Hindlimb muscle (tissue), 1 donor: ENCODE measurements around the gene KMT2A. TPM values are rescaled to one million over a fixed set of nuclear protein-coding genes. Genes with fewer than 3 reads are reported as not detected.

Experiments used
- polyA plus RNA-seq: library from polyadenylated mRNA; unstranded; fragments of 120-200 nt; gene quantifications from one replicate; pipeline ENCODE4 v1.2.1, GENCODE V29; 2013; ENCODE audit not compliant: insufficient read length

The KMT2A gene
- polyA plus RNA-seq, 1 donor, result 34.5 TPM

Other genes with a start within 250 kb of the KMT2A start
- 3.0 TPM for gene JAML, start 211.5 kb upstream of the KMT2A start, polyA plus RNA-seq
- 0.52 TPM for gene MPZL3, start 184.1 kb upstream of the KMT2A start, polyA plus RNA-seq
- 0.90 TPM for gene MPZL2, start 172.2 kb upstream of the KMT2A start, polyA plus RNA-seq
- gene CD3E, start 131.8 kb upstream of the KMT2A start, polyA plus RNA-seq, result 0.50 TPM
- not detected for gene CD3D, start 93.8 kb upstream of the KMT2A start, polyA plus RNA-seq
- 0.17 TPM for gene CD3G, start 92.1 kb upstream of the KMT2A start, polyA plus RNA-seq
- 22.2 TPM for gene UBE4A, start 76.9 kb upstream of the KMT2A start, polyA plus RNA-seq
- gene ATP5MG, start 34.9 kb upstream of the KMT2A start, polyA plus RNA-seq, result 324 TPM
- gene TTC36, start 91.0 kb downstream of the KMT2A start, polyA plus RNA-seq, result 3.8 TPM
- gene TMEM25, start 94.7 kb downstream of the KMT2A start, polyA plus RNA-seq, result 22.1 TPM
- gene IFT46, start 129.4 kb downstream of the KMT2A start, polyA plus RNA-seq, result 19.2 TPM
- 114 TPM for gene ARCN1, start 135.9 kb downstream of the KMT2A start, polyA plus RNA-seq
- 132 TPM for gene PHLDB1, start 171.1 kb downstream of the KMT2A start, polyA plus RNA-seq
- 0.25 TPM for gene TREH, start 243.2 kb downstream of the KMT2A start, polyA plus RNA-seq